K562 (cell line): Measurements from ENCODE around the gene VPS33B. TPM values are rescaled to one million over a fixed set of nuclear protein-coding genes. Genes with fewer than 3 reads are reported as not detected.

ENCODE experiments used
- ATAC-seq: fragments of 200-7000 bp; cut with Tn5 transposase; 3 replicates; pipeline ENCODE4 v1.9.1; 2020; ENCODE audit warnings: moderate library complexity
- BruUV-seq: library from RNA; stranded (reverse); fragments of 400-500 nt; replicated peaks from 2 replicates; lab custom pipeline; 2021; lab: Mats Ljungman, UMichigan
- CTCF ChIA-PET: fragments of 300-600 bp; formaldehyde crosslinking; extraction: SDS; loops from one replicate; lab custom pipeline; 2021; ENCODE audit warnings: low intra/inter-chr PET ratio; lab: Yijun Ruan, JAX
- POLR2A ChIA-PET: fragments of 300-600, 350-650 bp; sonication (Branson Sonifier 250); formaldehyde crosslinking; extraction: SDS; loops from one replicate; lab custom pipeline; 2021; ENCODE audit warnings: antibody characterized with exemption, inconsistent platforms; lab: Yijun Ruan, JAX
- DNase-seq, 4 experiments: peaks; one replicate each; pipeline versions ENCODE4 v3.0.0 to v3.0.0-alpha.2; 2011 to 2018; ENCODE audit warnings: low spot score in 3 of 4, mixed read lengths in 3 of 4; ENCODE audit errors: extremely low read depth in 1 of 4
- FAIRE-seq: peaks from 2 replicates; lab custom pipeline; 2011; peaks lifted over from hg19 to GRCh38; lab: Jason Lieb, UNC
- H2AFZ ChIP-seq: 2 replicates; pipeline ENCODE4 v1.6.0; 2011; ENCODE audit warnings: low read depth, low read length, control low read depth, inconsistent platforms
- H3K27ac ChIP-seq: fragments of 200-600 bp; 3 replicates; pipeline ENCODE4 v1.8.0; 2011; ENCODE audit warnings: low read depth, mild to moderate bottlenecking, control low read depth, inconsistent platforms, low read length, moderate library complexity, mixed read lengths; ENCODE audit errors: extremely low read depth
- H3K27me3 ChIP-seq, 2 experiments: fragments of 300-600 bp in 1 of 2; 2 replicates in 1 of 2; 3 replicates in 1 of 2; pipeline versions ENCODE4 v1.6.0 to v1.8.0; 2011; ENCODE audit warnings: inconsistent platforms in 2 of 2, low read length in 2 of 2, mild to moderate bottlenecking in 1 of 2, mixed read lengths in 1 of 2, moderate library complexity in 1 of 2; ENCODE audit not compliant: control insufficient read depth in 2 of 2, insufficient read depth in 2 of 2
- H3K36me3 ChIP-seq: fragments of 300-600 bp; 3 replicates; pipeline ENCODE4 v1.8.0; 2011; ENCODE audit warnings: mild to moderate bottlenecking, low read length, inconsistent platforms; ENCODE audit not compliant: control insufficient read depth, insufficient read depth
- H3K4me1 ChIP-seq, 2 experiments: fragments of 200-600 bp in 1 of 2; replicated peaks in 1 of 2; 2 replicates in 1 of 2; 3 replicates in 1 of 2; pipeline versions ENCODE4 v1.5.1 to v1.8.0; 2011; ENCODE audit warnings: inconsistent platforms in 2 of 2, low read length in 2 of 2, mild to moderate bottlenecking in 1 of 2, mixed read lengths in 1 of 2, moderate library complexity in 1 of 2; ENCODE audit not compliant: control insufficient read depth in 2 of 2, insufficient read depth in 2 of 2
- H3K4me2 ChIP-seq: 2 replicates; pipeline ENCODE4 v1.6.1; 2011; ENCODE audit warnings: low read length, control low read depth, inconsistent platforms, mixed read lengths; ENCODE audit not compliant: insufficient read depth
- H3K4me3 ChIP-seq: fragments of 200-600 bp; sonication (generic), shearing (Covaris generic); 2 replicates; pipeline ENCODE4 v1.5.1; 2016; ENCODE audit warnings: control low read depth, inconsistent platforms
- H3K79me2 ChIP-seq: fragments of 200-600 bp; 3 replicates; pipeline ENCODE4 v1.8.0; 2011; ENCODE audit warnings: low read length, inconsistent platforms; ENCODE audit not compliant: control insufficient read depth, insufficient read depth
- H3K9ac ChIP-seq, 2 experiments: 2 replicates each; pipeline versions ENCODE4 v1.6.0 to v1.6.1; 2011; ENCODE audit warnings: low read depth in 2 of 2, low read length in 2 of 2, control low read depth in 1 of 2, inconsistent platforms in 1 of 2, mild to moderate bottlenecking in 1 of 2, mixed read lengths in 1 of 2; ENCODE audit not compliant: insufficient read depth in 1 of 2
- H3K9me1 ChIP-seq: one replicate; pipeline ENCODE4 v1.6.0; 2011; ENCODE audit warnings: inconsistent platforms, mild to moderate bottlenecking, low read length, moderate library complexity; ENCODE audit not compliant: control insufficient read depth, insufficient read depth
- H3K9me3 ChIP-seq: replicated peaks from 2 replicates; pipeline ENCODE4 v1.5.1; 2011; ENCODE audit warnings: low read depth, low read length, inconsistent platforms; ENCODE audit not compliant: control insufficient read depth, insufficient read depth
- H4K20me1 ChIP-seq: replicated peaks from 2 replicates; pipeline ENCODE4 v1.6.1; 2011; ENCODE audit warnings: low read length, inconsistent platforms, mixed read lengths; ENCODE audit not compliant: control insufficient read depth, insufficient read depth
- CTCF ChIP-seq, 3 experiments: IDR thresholded peaks in 2 of 3; conservative IDR thresholded peaks in 1 of 3; 2 replicates each; pipeline ENCODE4 v1.5.1; 2011 to 2012; ENCODE audit warnings: low read length in 3 of 3, mild to moderate bottlenecking in 3 of 3, control low read depth in 2 of 3, improper control_type of control experiment in 1 of 3, inconsistent platforms in 1 of 3, low read depth in 1 of 3, mixed read lengths in 1 of 3, moderate library complexity in 1 of 3; ENCODE audit not compliant: insufficient read depth in 2 of 3
- ETV1 ChIP-seq: fragments of 450-650 bp; conservative IDR thresholded peaks from 2 replicates; pipeline ENCODE4 v1.6.1; 2016; ENCODE audit warnings: missing genetic modification characterization, control low read depth, low read depth, missing compliant biosample characterization
- HNRNPK ChIP-seq: fragments of 200-400 bp; formaldehyde crosslinking; IDR thresholded peaks from one replicate; pipeline ENCODE4 v1.6.1; 2018; ENCODE audit warnings: mild to moderate bottlenecking, low read depth, low read length; ENCODE audit not compliant: poor library complexity, severe bottlenecking
- HNRNPL ChIP-seq: fragments of 200-400 bp; formaldehyde crosslinking; IDR thresholded peaks from 2 replicates; pipeline ENCODE4 v1.6.1; 2017; ENCODE audit warnings: low read depth, mild to moderate bottlenecking, low read length
- RAD21 ChIP-seq, 2 experiments: fragments of 250-450 bp in 1 of 2; fragments of 450-650 bp in 1 of 2; sonication (Bioruptor Pico) in 1 of 2; formaldehyde crosslinking in 1 of 2; IDR thresholded peaks in 1 of 2; conservative IDR thresholded peaks in 1 of 2; 2 replicates each; pipeline versions ENCODE4 v1.4.0 to v1.8.0; 2020 to 2022; ENCODE audit warnings: mild to moderate bottlenecking in 2 of 2, moderate library complexity in 1 of 2
- SMC3 ChIP-seq: conservative IDR thresholded peaks from 2 replicates; pipeline ENCODE4 v1.6.1; 2011; ENCODE audit warnings: low read depth, low read length, improper control_type of control experiment; ENCODE audit not compliant: insufficient read depth
- STAT5B ChIP-seq: fragments of 250-450 bp; sonication (Bioruptor Pico); IDR thresholded peaks from 2 replicates; pipeline ENCODE4 v1.8.0; 2021; ENCODE audit warnings: mild to moderate bottlenecking, inconsistent platforms
- STAT6 ChIP-seq: sonication (generic); formaldehyde crosslinking; IDR thresholded peaks from 2 replicates; pipeline ENCODE4 v1.8.1; 2023; ENCODE audit warnings: mild to moderate bottlenecking, missing genetic modification reagents
- ZNF24 ChIP-seq: fragments of 450-650 bp; IDR thresholded peaks from 2 replicates; pipeline ENCODE4 v1.6.1; 2016
- whole genome bisulfite sequencing: fragments of 100-300 bp; shearing (Covaris generic); methylation state at CpG from one replicate; pipeline ENCODE4 v1.1.6; 2016; ENCODE audit warnings: low coverage, mixed read lengths; ENCODE audit not compliant: insufficient coverage; ENCODE audit errors: missing lambda C conversion rate; 5-methylcytosine and 5-hydroxymethylcytosine counted together
- in situ Hi-C: fragments of 300-500 bp; cut with MboI; formaldehyde crosslinking; loops from 4 replicates; pipeline ENCODE4 v1.15.0; 2018; ENCODE audit warnings: inconsistent platforms, mixed read lengths
- intact Hi-C: fragments of 100-400 bp; cut with micrococcal nuclease; formaldehyde crosslinking; loops from 2 replicates; pipeline ENCODE4 v1.14.2; 2022
- polyA plus RNA-seq, 8 experiments: library from polyadenylated mRNA; depleted of rRNA in 4 of 8; stranded (reverse) in 5 of 8; unstranded in 3 of 8; fragments of >200 nt; fragmentation: Nextera tagmentation in 2 of 8; fragmentation: Illumina TruSeq in 1 of 8; extraction: Ambion mirVana in 2 of 8; extraction: Trizol in 1 of 8; gene quantifications; 2 replicates each; pipeline versions ENCODE4 v1.2.1 to v1.2.3, GENCODE V29; 2011 to 2014; ENCODE audit warnings: inconsistent platforms in 1 of 8, missing spikeins in 1 of 8
- total RNA-seq, 7 experiments: library from RNA; depleted of rRNA in 6 of 7; stranded (reverse); fragments of >200 nt in 6 of 7; fragmentation: Illumina TruSeq in 2 of 7; extraction: Trizol in 2 of 7; gene quantifications; 2 replicates each; pipeline versions ENCODE4 v1.2.1 to v1.2.3, GENCODE V29; 2011 to 2021; ENCODE audit warnings: low replicate concordance in 1 of 7
- TF ChIP-seq, protein P1 (sequence below): fragments of 250-450 bp; sonication (Bioruptor Pico); IDR thresholded peaks from 2 replicates; pipeline ENCODE4 v1.4.0; 2020; ENCODE audit warnings: mild to moderate bottlenecking, moderate library complexity
- TF ChIP-seq, protein P2 (sequence below): fragments of 250-450 bp; sonication (Bioruptor Pico); IDR thresholded peaks from 2 replicates; pipeline ENCODE4 v1.6.1; 2021; ENCODE audit warnings: mild to moderate bottlenecking

VPS33B gene
- total and polyA plus RNA-seq, 9 of the 15 experiments (the other 6 are each of a cell fraction or from before 2014, with no cell fraction given) = 9.4 to 25.5 (median 14.8) TPM

- WGBS = 1% methylated on average over 11 of the region's 11 CpGs
- Histone ChIP-seq H3K9me1 (no peaks in the 10 kb centered on the region), H2AFZ (no peak overlapping the region), H3K36me3 (no peaks in the 10 kb centered on the region), H3K4me1 (no peaks in the 10 kb centered on the region), H3K9ac (no peak overlapping the region), H3K4me3 (no peak overlapping the region), H3K27me3 (peaks cover 5 to 18% of the 10 kb centered on the region in 2 experiments; a peak in 4 of 5 replicates), H3K4me2 (no peak overlapping the region), H3K79me2 (no peaks in the 10 kb centered on the region), H3K27ac (no peak overlapping the region), H3K9me3 (no peaks in the 10 kb centered on the region), H4K20me1 (0 out of 2 replicates have a peak, but pooled peaks cover 3% of the 10 kb centered on the region)
- no TSS peak for BruUV-seq
- ChIA-PET POLR2A (no interaction called here), CTCF (interaction anchor here (0.6 to 2.1 kb wide), 8 partner anchors 142 to 1658 kb away, joined by 3 to 25 read pairs (median 4); no protein-coding TSS in a partner anchor)
- in situ Hi-C loops (loop anchor here (5.0 kb wide), 2 partner anchors 172 to 217 kb away; no protein-coding TSS in a partner anchor), intact Hi-C loops (loop anchor here (1.0 to 5.0 kb wide), 3 partner anchors 87 to 216 kb away; no protein-coding TSS in a partner anchor)
- FAIRE-seq (peak; percentile 97), DNase-seq (peak in 2 of 4 experiments; percentile 46 to 57), ATAC-seq (peak; percentile 85)
- TF ChIP-seq STAT5B = no peak
- TF ChIP-seq, protein P1, sequence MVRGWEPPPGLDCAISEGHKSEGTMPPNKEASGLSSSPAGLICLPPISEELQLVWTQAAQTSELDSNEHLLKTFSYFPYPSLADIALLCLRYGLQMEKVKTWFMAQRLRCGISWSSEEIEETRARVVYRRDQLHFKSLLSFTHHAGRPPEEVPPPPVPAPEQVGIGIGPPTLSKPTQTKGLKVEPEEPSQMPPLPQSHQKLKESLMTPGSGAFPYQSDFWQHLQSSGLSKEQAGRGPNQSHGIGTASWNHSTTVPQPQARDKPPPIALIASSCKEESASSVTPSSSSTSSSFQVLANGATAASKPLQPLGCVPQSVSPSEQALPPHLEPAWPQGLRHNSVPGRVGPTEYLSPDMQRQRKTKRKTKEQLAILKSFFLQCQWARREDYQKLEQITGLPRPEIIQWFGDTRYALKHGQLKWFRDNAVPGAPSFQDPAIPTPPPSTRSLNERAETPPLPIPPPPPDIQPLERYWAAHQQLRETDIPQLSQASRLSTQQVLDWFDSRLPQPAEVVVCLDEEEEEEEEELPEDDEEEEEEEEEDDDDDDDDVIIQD (CRISPR knock-in tag) = no peak
- TF ChIP-seq ETV1 (tag) = peak; percentile 47; the same call in 1 of the 2 replicates
- TF ChIP-seq STAT6 (CRISPR knock-in tag) = no peak
- TF ChIP-seq, protein P2, sequence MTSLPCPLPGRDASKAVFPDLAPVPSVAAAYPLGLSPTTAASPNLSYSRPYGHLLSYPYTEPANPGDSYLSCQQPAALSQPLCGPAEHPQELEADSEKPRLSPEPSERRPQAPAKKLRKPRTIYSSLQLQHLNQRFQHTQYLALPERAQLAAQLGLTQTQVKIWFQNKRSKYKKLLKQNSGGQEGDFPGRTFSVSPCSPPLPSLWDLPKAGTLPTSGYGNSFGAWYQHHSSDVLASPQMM (CRISPR knock-in tag) = no peak
- TF ChIP-seq RAD21 (CRISPR knock-in tag; conservative IDR thresholded peaks at IDR 0.05 in 1 of 2, IDR thresholded peaks at IDR 0.05 in 1 of 2) = peak; percentile 91 to 93
- TF ChIP-seq CTCF (IDR thresholded peaks at IDR 0.05 in 2 of 3, conservative IDR thresholded peaks at IDR 0.05 in 1 of 3; ENCODE audit: insufficient read depth in 2 of 3, low read depth in 1 of 3, low read length in 3 of 3) = peak; percentile 81 to 90 (median 85)
- no peak for TF ChIP-seq ZNF24
- TF ChIP-seq HNRNPL = peak; percentile 28; the same call in 1 of the 2 replicates
- TF ChIP-seq SMC3 = peak; percentile 82
- TF ChIP-seq HNRNPK = no peak
Observed at GRCh38 chr15:91055548-91056331, 33.3 kb upstream of the VPS33B start.
